ENCODE data around the gene FIBP.

Gene FIBP

DNA sequence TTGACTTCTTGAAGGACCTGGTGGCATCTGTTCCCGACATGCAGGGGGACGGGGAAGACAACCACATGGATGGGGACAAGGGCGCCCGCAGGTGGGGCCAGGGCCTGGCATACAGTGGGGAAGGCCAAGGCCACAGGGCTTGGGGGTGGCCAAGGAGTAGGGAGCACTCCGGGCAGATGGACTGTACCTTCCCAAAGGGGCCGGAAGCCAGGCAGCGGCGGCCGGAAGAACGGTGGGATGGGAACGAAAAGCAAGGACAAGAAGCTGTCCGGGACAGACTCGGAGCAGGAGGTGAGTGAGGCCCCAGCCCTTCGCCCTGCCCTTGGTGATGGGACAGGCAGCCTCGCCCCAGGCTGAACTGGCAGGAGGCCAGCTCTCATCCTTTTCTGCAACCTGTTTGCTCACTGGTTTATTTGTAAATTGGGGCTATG, 32.1 kb upstream of the FIBP start:
- Histone ChIP-seq H3K27me3 (ENCODE audit: control insufficient read depth in 1 of 2, insufficient read depth in 2 of 2, low read length in 2 of 2) (no peaks in the 10 kb centered on the region), H3K27ac (ENCODE audit: low read depth, low read length) (peak overlapping the region; percentile 91), H3K9me3 (ENCODE audit: low read length) (no peaks in the 10 kb centered on the region), H3K4me1 (ENCODE audit: insufficient read depth, low read length) (peaks cover 39% of the 10 kb centered on the region), H3K36me3 (ENCODE audit: insufficient read depth, low read length) (peaks cover 22% of the 10 kb centered on the region), H3K4me3 (ENCODE audit: low read depth in 1 of 2, low read length in 2 of 2) (peak overlapping the region; percentile 77 to 92), H3K9ac (ENCODE audit: low read length) (no peak overlapping the region)

GRCh38 chr11:65919573-65920371, 31.5 kb upstream of the FIBP start:
- Histone ChIP-seq H3K27me3 (ENCODE audit: control insufficient read depth in 1 of 2, insufficient read depth in 2 of 2, low read length in 2 of 2) (no peaks in the 10 kb centered on the region), H3K4me1 (ENCODE audit: insufficient read depth, low read length) (peaks cover 45% of the 10 kb centered on the region), H3K36me3 (ENCODE audit: insufficient read depth, low read length) (peaks cover 22% of the 10 kb centered on the region), H3K9me3 (ENCODE audit: low read length) (no peaks in the 10 kb centered on the region), H3K4me3 (ENCODE audit: low read depth in 1 of 2, low read length in 2 of 2) (peak overlapping the region; percentile 77 to 92), H3K27ac (ENCODE audit: low read depth, low read length) (peak overlapping the region; percentile 91), H3K9ac (ENCODE audit: low read length) (peak overlapping the region; percentile 25)

- peak within 1 kb of the TSS; percentile 89 to 100 for H3K4me3 ChIP-seq (ENCODE audit: low read depth in 1 of 2, low read length in 2 of 2)
- peaks cover 45% of the 10 kb centered on the region for H3K4me1 ChIP-seq (ENCODE audit: insufficient read depth, low read length)
- peak within 1 kb of the TSS; percentile 88 for H3K9ac ChIP-seq (ENCODE audit: low read length)
- H3K27me3 ChIP-seq (ENCODE audit: control insufficient read depth in 1 of 2, insufficient read depth in 2 of 2, low read length in 2 of 2) = no peaks in the 10 kb centered on the region
- peak within 1 kb of the TSS; percentile 93 for H3K27ac ChIP-seq (ENCODE audit: low read depth, low read length)
- H3K9me3 ChIP-seq (ENCODE audit: low read length) = no peaks in the 10 kb centered on the region
- peaks cover 22% of the 10 kb centered on the region for H3K36me3 ChIP-seq (ENCODE audit: insufficient read depth, low read length)
Measured at GRCh38 chr11:65919141-65919572, 30.9 kb upstream of the FIBP start, which contains the start of gene DRAP1. TSS of gene DRAP1 (plus strand) at chr11:65919426. CDS start at chr11:65919502, 76 bp downstream.

GRCh38 chr11:65918211-65919140, 30.2 kb upstream of the FIBP start, which contains the start of gene C11orf68:
TSS of gene C11orf68 (minus strand) at chr11:65919062. CDS start at chr11:65919031, 31 bp downstream.
- Histone ChIP-seq H3K4me3 (ENCODE audit: low read depth in 1 of 2, low read length in 2 of 2) (peak within 1 kb of the TSS; percentile 89 to 100), H3K36me3 (ENCODE audit: insufficient read depth, low read length) (peaks cover 21% of the 10 kb centered on the region), H3K27me3 (ENCODE audit: control insufficient read depth in 1 of 2, insufficient read depth in 2 of 2, low read length in 2 of 2) (no peaks in the 10 kb centered on the region), H3K27ac (ENCODE audit: low read depth, low read length) (peak within 1 kb of the TSS; percentile 93), H3K9me3 (ENCODE audit: low read length) (no peaks in the 10 kb centered on the region), H3K9ac (ENCODE audit: low read length) (peak within 1 kb of the TSS; percentile 88), H3K4me1 (ENCODE audit: insufficient read depth, low read length) (peaks cover 45% of the 10 kb centered on the region)

- Histone ChIP-seq H3K9me3 (ENCODE audit: low read length) (no peaks in the 10 kb centered on the region), H3K4me1 (ENCODE audit: insufficient read depth, low read length) (peaks cover 45% of the 10 kb centered on the region), H3K9ac (ENCODE audit: low read length) (peak overlapping the region; percentile 88), H3K36me3 (ENCODE audit: insufficient read depth, low read length) (peaks cover 12% of the 10 kb centered on the region), H3K27me3 (ENCODE audit: control insufficient read depth in 1 of 2, insufficient read depth in 2 of 2, low read length in 2 of 2) (no peaks in the 10 kb centered on the region), H3K27ac (ENCODE audit: low read depth, low read length) (peak overlapping the region; percentile 93), H3K4me3 (ENCODE audit: low read depth in 1 of 2, low read length in 2 of 2) (peak overlapping the region; percentile 89 to 100)
Measured at GRCh38 chr11:65917434-65918210, 29.4 kb upstream of the FIBP start.

DNA sequence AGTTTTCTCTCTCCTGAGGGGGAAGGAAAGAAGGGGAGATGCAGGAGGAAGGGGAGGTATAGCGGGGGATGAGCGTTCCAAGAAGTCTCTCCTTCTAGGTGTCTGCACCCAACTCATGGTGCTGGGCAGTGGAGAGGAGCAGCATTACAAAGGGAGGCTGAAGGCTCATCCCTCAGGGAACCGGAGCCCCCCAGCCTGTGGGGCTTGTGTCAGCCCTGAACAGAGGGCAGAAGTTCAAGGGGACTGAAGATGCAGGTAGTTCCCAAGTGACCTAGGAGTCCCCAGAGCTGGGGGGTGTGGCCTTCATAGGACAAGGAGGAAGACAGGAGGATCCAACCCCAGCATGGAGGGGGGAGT, 28.8 kb upstream of the FIBP start:
- Histone ChIP-seq H3K27ac (ENCODE audit: low read depth, low read length) (peak overlapping the region; percentile 93), H3K27me3 (ENCODE audit: control insufficient read depth in 1 of 2, insufficient read depth in 2 of 2, low read length in 2 of 2) (no peaks in the 10 kb centered on the region), H3K4me3 (ENCODE audit: low read depth in 1 of 2, low read length in 2 of 2) (peak overlapping the region in 1 of 2 donors; percentile 89), H3K9me3 (ENCODE audit: low read length) (no peaks in the 10 kb centered on the region), H3K9ac (ENCODE audit: low read length) (no peak overlapping the region), H3K4me1 (ENCODE audit: insufficient read depth, low read length) (peaks cover 48% of the 10 kb centered on the region), H3K36me3 (ENCODE audit: insufficient read depth, low read length) (peaks cover 7% of the 10 kb centered on the region)

- Histone ChIP-seq H3K36me3 (ENCODE audit: insufficient read depth, low read length) (peaks cover under 1% of the 10 kb centered on the region), H3K4me3 (ENCODE audit: low read depth in 1 of 2, low read length in 2 of 2) (no peak overlapping the region), H3K4me1 (ENCODE audit: insufficient read depth, low read length) (peaks cover 54% of the 10 kb centered on the region), H3K27me3 (ENCODE audit: control insufficient read depth in 1 of 2, insufficient read depth in 2 of 2, low read length in 2 of 2) (no peaks in the 10 kb centered on the region), H3K9me3 (ENCODE audit: low read length) (no peaks in the 10 kb centered on the region), H3K27ac (ENCODE audit: low read depth, low read length) (peak overlapping the region; percentile 93), H3K9ac (ENCODE audit: low read length) (peak overlapping the region; percentile 42)
Measured at GRCh38 chr11:65916391-65916790, 28.1 kb upstream of the FIBP start.

GRCh38 chr11:65915821-65916251, 27.6 kb upstream of the FIBP start:
- peak overlapping the region; percentile 42 for H3K9ac ChIP-seq (ENCODE audit: low read length)
- H3K9me3 ChIP-seq (ENCODE audit: low read length) = no peaks in the 10 kb centered on the region
- peak overlapping the region; percentile 61 for H3K27ac ChIP-seq (ENCODE audit: low read depth, low read length)
- H3K4me1 ChIP-seq (ENCODE audit: insufficient read depth, low read length) = peaks cover 55% of the 10 kb centered on the region
- H3K4me3 ChIP-seq (ENCODE audit: low read depth in 1 of 2, low read length in 2 of 2) = peak overlapping the region in 1 of 2 donors; percentile 10
- H3K27me3 ChIP-seq (ENCODE audit: control insufficient read depth in 1 of 2, insufficient read depth in 2 of 2, low read length in 2 of 2) = no peaks in the 10 kb centered on the region
- H3K36me3 ChIP-seq (ENCODE audit: insufficient read depth, low read length) = no peaks in the 10 kb centered on the region

GRCh38 chr11:65915101-65915820, 27.0 kb upstream of the FIBP start:
- H3K4me1 ChIP-seq (ENCODE audit: insufficient read depth, low read length) = peaks cover 49% of the 10 kb centered on the region
- H3K36me3 ChIP-seq (ENCODE audit: insufficient read depth, low read length) = no peaks in the 10 kb centered on the region
- H3K27ac ChIP-seq (ENCODE audit: low read depth, low read length) = no peak overlapping the region
- H3K9me3 ChIP-seq (ENCODE audit: low read length) = no peaks in the 10 kb centered on the region
- peak overlapping the region; percentile 42 for H3K9ac ChIP-seq (ENCODE audit: low read length)
- H3K4me3 ChIP-seq (ENCODE audit: low read depth in 1 of 2, low read length in 2 of 2) = peak overlapping the region in 1 of 2 donors; percentile 10
- no peaks in the 10 kb centered on the region for H3K27me3 ChIP-seq (ENCODE audit: control insufficient read depth in 1 of 2, insufficient read depth in 2 of 2, low read length in 2 of 2)

DNA sequence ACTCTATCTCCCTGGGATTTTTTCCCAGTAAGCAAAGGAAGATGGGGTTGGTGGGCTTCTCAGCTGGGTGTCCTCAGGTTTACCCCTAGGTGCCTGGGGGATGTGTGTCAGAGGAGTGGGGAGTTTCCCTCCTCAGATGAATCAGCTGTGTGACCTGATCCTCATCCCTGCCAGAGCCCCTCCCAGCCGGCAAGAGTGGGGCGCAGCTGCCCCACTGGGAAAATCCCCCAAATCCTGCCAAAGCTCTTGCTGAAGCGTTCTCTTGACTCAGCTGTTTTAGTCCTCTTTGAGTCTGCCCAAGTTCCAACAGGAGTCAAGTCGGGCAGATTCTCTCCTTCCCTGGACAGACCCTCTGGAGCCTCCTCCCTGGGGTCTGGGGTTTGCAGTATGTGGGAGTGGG, 24.6 kb upstream of the FIBP start:
- Histone ChIP-seq H3K27ac (ENCODE audit: low read depth, low read length) (no peak overlapping the region), H3K9me3 (ENCODE audit: low read length) (no peaks in the 10 kb centered on the region), H3K4me3 (ENCODE audit: low read depth in 1 of 2, low read length in 2 of 2) (no peak overlapping the region), H3K4me1 (ENCODE audit: insufficient read depth, low read length) (peaks cover 42% of the 10 kb centered on the region), H3K9ac (ENCODE audit: low read length) (no peak overlapping the region), H3K36me3 (ENCODE audit: insufficient read depth, low read length) (no peaks in the 10 kb centered on the region), H3K27me3 (ENCODE audit: control insufficient read depth in 1 of 2, insufficient read depth in 2 of 2, low read length in 2 of 2) (no peaks in the 10 kb centered on the region)
